ENCODE results near the gene JPH3.
"Not testable (repeated sequence)": the region's sequence is repeated elsewhere in the genome, so short reads cannot be mapped to it uniquely, and the experiment has no call there.

The JPH3 gene

DNA sequence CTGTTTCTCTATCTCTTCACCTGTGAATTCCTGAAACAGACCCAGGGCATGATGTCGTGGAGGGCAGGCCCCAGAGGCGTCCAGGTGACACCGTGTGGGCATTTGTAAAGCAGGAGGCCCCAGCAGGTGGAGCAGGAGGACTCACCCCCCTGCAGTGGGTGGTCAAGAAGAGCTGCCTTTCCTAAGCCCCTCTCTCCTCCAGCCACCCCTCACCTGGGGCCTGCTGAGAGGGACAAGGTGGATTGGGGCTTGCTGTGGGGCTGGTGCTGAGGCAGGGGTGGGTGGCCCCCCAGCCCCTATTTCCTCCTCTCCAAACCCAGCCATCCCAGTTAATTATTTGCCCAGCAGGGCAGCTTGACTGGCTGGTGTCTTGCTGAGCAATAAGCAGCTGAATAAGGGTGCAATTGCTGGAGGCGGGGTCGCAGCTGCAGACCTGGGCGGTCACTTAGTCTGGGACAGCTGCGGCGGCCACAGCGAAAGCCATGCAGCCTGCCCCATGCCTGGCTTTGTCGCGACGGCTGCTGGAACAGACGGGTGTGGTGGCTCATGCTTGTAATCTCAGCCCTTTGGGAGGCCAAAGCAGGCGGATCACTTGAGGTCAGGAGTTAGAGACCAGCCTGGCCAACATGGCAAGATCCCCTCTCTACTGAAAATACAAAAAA, 56.4 kb downstream of the JPH3 start:
- no peak for DNase-seq

- DNase-seq = peak; percentile 35
Measured at GRCh38 chr16:87661561-87661960, 59.3 kb downstream of the JPH3 start.

DNA sequence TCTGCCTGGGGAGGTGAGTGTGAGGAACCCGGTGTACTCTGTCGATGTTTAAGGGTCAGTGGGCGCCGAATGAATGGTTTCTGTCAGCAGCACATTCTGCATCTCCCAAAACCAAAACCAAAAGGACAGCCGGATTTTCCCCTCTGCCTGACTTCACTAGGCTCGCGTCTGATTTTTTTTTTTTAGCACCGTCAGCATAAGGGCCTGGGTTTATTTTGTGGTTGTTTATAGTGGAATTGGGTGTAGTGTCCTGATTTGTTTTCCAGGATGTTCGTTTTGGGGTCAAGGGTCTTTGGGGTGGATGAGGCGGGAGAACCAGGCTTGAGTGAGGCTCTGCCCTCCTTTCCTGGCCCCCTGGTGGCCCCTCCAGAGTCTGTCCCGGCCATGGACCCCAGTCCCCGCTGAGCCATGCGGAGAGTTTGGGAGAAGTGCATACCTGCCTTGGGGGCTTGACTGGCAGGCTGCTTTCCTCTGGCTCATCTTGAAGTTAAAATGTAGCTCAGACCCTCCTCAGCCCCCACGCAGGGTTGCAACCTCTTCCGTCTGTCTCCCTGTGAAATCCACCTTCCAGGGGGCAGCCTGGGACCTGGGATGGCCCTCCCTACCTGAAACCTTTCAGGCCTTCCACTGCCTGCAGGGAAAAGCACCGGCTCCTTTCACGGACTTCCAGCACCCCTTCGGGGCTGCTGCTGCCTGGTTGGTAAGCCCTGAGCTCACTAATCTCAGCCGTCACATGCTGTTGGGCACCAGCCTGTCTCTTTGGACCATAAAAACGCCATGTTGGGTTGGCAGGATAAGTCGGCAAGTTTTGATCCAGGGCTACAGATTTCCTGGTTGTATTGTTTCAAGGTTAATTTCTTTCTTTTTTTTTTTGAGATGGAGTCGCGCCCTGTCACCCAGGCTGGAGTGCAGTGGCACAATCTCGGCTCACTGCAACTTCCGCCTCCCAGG, 60.2 kb downstream of the JPH3 start:
- DNase-seq = no peak

GRCh38 chr16:87664792-87665191, 62.5 kb downstream of the JPH3 start:
- no peak for DNase-seq

DNA sequence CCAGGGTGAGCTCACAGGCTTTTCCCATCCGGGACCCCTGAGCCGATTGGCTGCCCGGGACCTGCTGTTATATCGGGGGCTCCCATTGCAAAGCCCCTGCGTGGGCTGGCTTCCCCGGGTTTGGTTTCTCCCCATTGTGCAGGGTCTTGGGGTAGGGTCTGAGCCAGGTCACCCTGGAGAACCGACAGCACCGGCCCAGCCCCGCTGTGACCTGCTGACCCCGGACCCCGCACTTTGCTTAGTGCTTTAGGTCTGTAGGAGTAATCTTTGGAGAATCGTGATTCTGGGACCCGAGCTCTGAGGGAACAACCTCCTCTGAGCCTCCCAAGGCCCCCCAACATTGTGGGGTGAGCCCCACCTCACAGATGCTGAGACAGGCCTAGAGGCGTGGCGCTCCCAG, 62.9 kb downstream of the JPH3 start:
- DNase-seq = no peak

DNA sequence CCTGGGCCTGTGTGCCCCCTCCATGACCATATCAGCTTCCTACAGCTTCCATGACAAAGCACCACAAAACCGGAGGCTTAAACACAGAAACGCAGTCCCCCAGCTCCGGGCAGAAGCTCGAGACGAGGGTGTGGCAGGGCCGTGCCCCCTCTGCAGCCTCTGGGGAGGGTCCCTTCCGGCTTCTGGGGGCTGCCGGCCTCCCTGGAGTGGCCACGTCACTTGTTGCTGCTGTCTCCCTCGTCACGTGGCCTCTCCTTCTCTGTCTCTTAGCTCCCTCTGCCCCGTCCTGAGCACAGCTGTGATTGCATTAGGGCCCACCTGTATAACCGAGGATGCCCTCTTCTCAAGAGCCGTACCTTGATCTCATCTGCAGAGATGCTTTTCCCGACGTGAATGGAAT, 64.6 kb downstream of the JPH3 start:
- DNase-seq = no peak

DNA sequence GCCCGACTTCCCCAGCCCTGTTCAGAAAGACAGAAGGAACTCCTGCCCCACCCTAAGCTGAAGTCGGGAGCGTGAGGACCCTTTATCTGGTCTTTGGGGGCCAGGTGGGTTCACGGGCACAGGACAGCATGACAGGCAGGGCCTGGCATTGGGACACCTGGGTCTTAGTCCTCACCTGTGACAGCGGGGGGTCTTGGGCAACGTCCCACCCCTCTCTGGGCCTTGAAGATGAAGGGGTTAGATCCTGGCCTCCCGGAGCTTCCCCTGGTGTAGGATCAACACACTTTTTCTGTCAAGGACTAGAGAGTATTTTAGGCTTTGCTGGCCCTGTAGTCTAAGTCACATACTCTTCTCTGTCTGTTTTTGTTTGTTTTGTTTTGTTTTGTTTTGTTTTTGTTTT, 65.1 kb downstream of the JPH3 start:
- DNase-seq = no peak

- no peak for DNase-seq
Measured at GRCh38 chr16:87667946-87668345, 65.6 kb downstream of the JPH3 start.

DNA sequence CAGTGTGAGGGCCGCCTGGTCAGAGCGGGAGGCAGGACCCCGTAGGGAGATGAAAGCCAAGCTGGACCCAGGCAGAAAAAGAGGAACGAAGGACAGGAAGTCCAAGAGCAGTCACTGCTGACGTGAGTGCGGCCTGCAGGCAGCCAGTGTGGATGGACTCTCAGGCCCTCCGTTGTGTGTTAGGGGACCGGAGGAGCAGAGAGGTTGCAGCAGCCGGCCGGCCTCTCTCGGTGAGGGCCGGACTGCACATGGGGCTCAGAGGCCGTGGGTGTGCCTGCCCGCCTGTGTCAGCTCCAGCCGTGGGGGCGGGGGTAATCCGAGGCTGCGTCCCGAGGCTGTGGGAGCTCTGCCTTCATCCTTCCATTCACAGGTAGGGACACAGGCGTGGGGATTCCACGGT, 67.4 kb downstream of the JPH3 start:
- no peak for DNase-seq

DNA sequence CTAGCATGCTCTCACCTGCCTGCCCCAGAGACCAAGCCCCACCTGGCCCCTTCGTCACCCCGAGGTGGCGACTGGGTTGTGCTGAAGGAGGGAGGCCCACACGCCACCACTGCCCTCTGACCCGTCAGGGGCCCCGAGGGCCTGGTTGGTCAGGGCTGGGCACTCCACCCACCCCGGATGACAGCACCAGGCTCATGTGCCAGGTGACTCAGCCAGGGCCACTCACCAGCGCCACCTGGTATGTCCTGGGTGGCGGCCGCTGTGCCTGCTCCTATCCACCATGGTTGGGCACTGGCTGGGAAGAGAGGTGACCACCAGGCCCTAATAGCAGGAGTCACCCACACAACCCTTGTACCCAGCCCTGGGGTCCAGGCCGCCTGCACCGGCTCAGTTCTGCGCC, 68.9 kb downstream of the JPH3 start:
- DNase-seq = no peak

DNA sequence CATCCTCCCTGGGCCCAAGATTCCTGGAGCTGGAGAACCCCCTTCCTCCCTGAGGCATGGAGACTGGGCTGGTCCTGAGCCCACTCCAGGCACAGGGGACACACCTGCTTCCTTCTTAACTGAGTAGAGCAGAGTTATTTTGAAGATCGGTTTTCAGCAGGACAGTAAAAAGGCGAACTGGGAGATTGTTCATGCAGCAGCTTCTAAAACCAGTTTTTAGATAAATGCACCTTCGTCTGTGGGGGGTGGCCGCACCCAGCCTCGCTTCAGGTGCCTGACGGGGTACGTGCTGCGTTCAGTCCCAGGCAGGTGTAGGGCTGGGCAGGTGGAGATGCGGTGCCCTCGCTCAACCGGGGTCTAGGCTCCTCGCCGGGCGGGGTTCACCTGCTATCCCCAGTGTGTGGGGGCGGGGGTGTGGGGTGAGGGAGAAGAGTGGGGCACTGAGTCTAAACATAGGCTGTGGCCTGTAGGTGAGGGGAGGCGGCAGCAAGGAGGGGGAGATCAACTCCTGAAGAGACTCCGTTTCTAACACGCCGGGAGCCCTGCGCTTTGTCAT, 69.5 kb downstream of the JPH3 start:
- no peak for DNase-seq

GRCh38 chr16:87674419-87674818, 72.1 kb downstream of the JPH3 start:
- DNase-seq = no peak

DNA sequence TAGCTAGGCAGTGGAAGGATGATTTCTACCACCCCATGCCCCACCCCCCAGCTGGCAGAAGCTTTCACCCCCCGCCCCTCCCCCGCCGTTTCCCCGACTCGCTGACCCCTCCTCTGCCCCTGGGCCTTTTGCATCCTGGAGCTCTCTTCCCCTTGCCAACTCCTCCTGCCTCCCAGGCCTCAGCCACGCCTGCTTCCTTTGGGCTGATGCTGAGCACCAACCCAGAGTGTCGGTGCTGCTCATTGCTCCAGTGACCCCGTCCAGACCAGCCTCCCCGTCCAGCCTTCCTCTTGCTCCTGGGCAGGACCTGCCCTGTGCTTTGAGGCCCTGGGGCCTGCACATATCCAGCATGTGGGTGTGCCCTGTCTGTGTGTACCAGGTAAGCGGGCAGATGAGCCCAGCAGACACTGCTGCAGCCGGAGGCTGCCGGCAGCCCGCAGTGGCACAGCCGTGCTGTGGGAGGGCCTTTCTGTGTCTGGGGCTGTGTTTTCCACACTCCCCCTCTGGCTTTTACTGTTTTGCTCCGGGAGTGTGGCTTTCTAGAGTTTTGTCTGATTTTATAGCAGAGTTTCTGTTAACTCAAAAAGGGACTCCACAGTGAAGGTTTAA, 72.9 kb downstream of the JPH3 start:
- DNase-seq = no peak

DNA sequence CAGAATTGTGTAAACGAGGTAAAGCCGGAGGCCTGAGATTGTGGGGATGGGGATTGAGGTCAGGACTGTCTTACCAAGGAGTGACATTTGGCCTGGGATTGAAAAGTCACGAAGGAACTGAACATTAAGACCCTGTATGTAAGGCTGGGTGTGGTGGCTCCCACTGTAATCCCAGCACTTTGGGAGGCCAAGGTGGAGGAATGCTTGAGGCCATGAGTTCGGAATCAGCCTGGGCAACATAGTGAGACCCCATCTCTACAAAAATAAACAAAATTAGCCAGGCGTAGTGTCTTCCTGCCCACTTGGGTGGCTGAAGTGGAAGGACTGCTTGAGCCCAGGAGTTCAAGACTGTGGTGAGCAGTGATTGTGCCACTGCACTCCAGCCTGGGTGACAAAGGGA, 75.5 kb downstream of the JPH3 start:
- no peak for DNase-seq

DNA sequence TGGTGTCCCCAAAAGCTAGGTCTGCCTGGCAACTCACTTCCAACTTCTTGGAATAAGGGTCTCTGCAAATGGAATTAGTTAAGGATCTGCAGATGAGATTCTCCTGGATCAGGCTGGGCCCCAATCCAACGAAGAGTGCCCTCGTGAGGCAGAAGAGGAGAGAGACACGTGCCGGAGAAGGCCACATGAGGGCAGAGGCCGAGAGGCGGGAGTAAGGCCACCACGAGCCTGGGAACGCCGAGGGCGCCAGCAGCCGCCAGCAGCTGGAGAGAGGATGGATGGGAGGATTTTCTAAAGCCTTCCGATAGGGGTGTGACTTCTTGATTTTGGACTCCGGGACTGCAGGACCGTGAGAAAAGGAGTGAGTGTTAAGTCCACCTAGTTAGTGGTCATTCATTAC, 76.3 kb downstream of the JPH3 start:
- no peak for DNase-seq

DNA sequence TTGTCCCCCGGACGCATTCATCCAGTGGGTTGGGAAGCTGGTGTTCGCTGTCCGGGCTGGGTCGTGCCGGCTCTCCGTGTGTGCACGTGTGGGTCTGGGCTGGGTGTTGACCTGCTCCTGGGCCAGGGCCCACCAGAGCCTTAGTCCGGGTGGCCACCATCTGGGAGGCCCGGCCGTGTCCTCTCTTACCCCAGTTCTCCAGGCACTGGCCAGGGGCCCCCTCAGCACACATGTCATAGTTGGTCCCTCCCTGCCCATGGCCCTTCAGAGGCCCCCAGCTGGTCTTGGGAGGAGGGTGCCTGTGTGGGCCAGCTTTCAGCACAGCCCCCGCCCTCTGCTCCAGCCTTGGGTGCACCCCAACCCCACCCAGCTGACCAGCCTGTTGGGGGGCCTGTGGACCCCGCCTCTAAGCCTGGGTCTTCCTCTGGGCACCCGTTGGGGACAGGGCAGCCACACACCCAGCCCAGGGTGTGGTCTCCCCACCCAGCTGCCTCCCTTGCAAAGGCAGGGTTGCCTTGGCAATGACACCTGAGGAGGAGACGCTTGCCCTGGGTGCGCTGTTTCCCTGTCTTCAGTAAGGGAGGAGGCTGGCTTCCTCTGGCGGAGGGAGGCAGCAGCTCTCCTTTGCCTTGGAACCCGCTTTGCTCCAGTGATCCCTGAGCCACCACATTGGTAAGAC, 77.4 kb downstream of the JPH3 start:
- no peak for DNase-seq

- DNase-seq = no peak
Measured at GRCh38 chr16:87680272-87680644, 78.0 kb downstream of the JPH3 start.

DNA sequence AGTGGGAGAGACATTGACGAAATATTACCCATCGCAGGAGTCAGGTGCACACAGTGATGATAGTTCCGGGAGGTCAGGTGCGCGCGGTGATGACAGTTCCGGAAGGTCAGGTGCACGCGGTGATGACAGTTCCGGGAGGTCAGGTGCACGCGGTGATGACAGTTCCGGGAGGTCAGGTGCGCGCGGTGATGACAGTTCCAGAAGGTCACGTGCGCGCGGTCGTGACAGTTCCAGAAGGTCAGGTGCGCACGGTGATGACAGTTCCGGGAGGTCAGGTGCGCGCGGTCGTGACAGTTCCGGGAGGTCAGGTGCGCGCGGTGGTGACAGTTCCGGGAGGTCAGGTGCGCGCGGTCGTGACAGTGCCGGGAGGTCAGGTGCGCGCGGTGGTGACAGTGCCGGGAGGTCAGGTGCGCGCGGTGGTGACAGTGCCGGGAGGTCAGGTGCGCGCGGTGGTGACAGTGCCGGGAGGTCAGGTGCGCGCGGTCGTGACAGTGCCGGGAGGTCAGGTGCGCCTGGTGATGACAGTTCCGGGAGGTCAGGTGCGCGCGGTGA, 78.8 kb downstream of the JPH3 start:
- DNase-seq = not testable (repeated sequence)

DNA sequence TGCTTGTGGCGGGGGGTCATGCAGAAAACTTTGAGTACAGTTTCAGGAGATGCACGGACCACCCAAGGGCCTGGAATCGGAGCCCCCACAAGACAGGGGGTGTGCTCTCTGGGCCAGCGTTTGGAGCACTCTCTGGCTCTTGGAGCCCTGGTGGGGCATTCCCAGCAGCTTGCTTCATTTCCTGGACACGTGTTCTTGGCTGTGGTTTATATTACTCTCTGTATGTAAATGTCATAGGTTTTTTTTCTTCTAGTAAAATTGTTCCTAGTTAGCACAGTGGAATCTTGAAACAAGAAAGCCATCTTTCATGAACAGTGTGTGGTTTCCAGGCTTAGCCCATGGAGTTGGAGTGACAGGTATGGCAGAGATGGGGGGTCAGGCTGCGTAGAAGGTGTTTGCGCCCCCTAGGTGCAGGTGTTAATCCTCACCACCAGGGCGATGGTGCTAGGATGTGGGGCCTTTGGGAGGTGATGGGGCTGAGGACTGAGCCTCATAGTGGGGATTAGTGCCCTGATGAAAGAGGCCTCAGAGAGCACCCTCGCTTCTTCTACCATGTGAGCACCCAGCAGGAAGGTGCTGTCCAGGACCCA, 79.8 kb downstream of the JPH3 start:
- peak; percentile 32 for DNase-seq

- DNase-seq = no peak
Measured at GRCh38 chr16:87682852-87683399, 80.6 kb downstream of the JPH3 start.

DNA sequence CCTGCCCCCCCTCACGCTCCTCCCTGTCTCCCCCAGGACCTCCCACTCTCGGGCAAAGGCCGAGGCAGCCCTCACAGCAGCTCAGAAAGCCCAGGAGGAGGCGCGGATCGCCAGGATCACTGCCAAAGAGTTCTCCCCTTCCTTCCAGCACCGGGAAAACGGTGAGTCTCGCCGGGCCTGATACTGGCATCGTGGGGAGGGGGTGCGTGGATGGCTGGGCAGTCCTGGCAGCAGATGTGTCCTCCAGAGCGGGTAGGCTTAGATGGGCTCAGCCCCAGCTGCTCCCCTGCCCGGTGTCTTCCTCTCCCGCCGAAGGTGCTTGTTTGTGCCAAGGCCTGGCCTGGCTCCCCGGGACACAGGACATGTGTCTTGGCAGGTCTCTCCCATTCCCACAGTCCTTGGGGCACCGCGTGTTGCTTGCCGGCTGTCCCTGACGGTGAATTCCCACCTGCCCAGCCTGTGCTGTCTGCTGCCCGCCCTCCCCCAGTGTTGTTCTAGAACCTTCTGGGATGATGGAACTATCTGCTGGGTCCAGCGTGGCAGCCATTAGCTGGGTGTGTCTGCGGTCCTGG, 81.9 kb downstream of the JPH3 start:
- no peak for DNase-seq
